HepG2 (cell line): ENCODE data around the gene PSMG4. TPM values are rescaled to one million over a fixed set of nuclear protein-coding genes. Genes with fewer than 3 reads are reported as not detected.

Source experiments
- BRD4 ChIP-seq: sonication (generic); formaldehyde crosslinking; IDR thresholded peaks from 2 replicates; pipeline ENCODE4 v1.4.0; 2020; ENCODE audit warnings: missing genetic modification reagents
- CCAR2 ChIP-seq: fragments of 200-400 bp; formaldehyde crosslinking; optimal IDR thresholded peaks from 2 replicates; pipeline ENCODE3; 2018; ENCODE audit warnings: low read depth, mild to moderate bottlenecking, low read length, moderate library complexity
- CHD2 ChIP-seq: IDR thresholded peaks from 2 replicates; pipeline ENCODE4 v1.6.1; 2011; ENCODE audit warnings: low read depth, low read length, improper control_type of control experiment
- FOXO1 ChIP-seq: sonication (generic); formaldehyde crosslinking; IDR thresholded peaks from 2 replicates; pipeline ENCODE4 v1.4.0; 2020; ENCODE audit warnings: missing genetic modification reagents
- GATA4 ChIP-seq: sonication (generic); IDR thresholded peaks from 2 replicates; pipeline ENCODE4 v1.6.1; 2016; ENCODE audit warnings: antibody characterized with exemption, low read depth, borderline replicate concordance
- GATAD1 ChIP-seq: IDR thresholded peaks from 2 replicates; pipeline ENCODE4 v1.6.1; 2016; ENCODE audit warnings: missing genetic modification reagents, missing compliant biosample characterization
- HMG20B ChIP-seq: conservative IDR thresholded peaks from 2 replicates; pipeline ENCODE4 v1.6.1; 2016; ENCODE audit warnings: missing genetic modification reagents, missing compliant biosample characterization
- HMGXB4 ChIP-seq, 2 experiments: sonication (generic) in 1 of 2; formaldehyde crosslinking in 1 of 2; IDR thresholded peaks; 2 replicates each; pipeline versions ENCODE4 v1.4.0 to v1.6.1; 2018 to 2020; ENCODE audit warnings: missing genetic modification reagents in 2 of 2, borderline replicate concordance in 1 of 2, low read depth in 1 of 2, mild to moderate bottlenecking in 1 of 2, missing biosample characterization in 1 of 2
- JDP2 ChIP-seq: sonication (generic); formaldehyde crosslinking; IDR thresholded peaks from 2 replicates; pipeline ENCODE4 v1.8.1; 2022; ENCODE audit warnings: missing genetic modification reagents, borderline replicate concordance
- KDM5A ChIP-seq: fragments of 200-600 bp; sonication (generic); IDR thresholded peaks from 2 replicates; pipeline ENCODE4 v1.7.0; 2018; ENCODE audit warnings: antibody characterized with exemption, mild to moderate bottlenecking, low read length, borderline replicate concordance
- NR1H2 ChIP-seq: sonication (generic); formaldehyde crosslinking; IDR thresholded peaks from 2 replicates; pipeline ENCODE4 v1.8.1; 2022; ENCODE audit warnings: low read depth, missing genetic modification reagents, borderline replicate concordance
- PRDM4 ChIP-seq: sonication (generic); formaldehyde crosslinking; IDR thresholded peaks from 2 replicates; pipeline ENCODE4 v1.9.0; 2021; ENCODE audit warnings: missing genetic modification reagents, borderline replicate concordance
- RBFOX2 ChIP-seq: fragments of 200-400 bp; formaldehyde crosslinking; IDR thresholded peaks from 2 replicates; pipeline ENCODE4 v1.6.1; 2017; ENCODE audit warnings: low read depth, mild to moderate bottlenecking, low read length
- SKI ChIP-seq: fragments of 450-650 bp; IDR thresholded peaks from one replicate; pipeline ENCODE4 v1.6.1; 2018; ENCODE audit warnings: mild to moderate bottlenecking; ENCODE audit not compliant: partially characterized antibody
- SMC3 ChIP-seq: IDR thresholded peaks from 2 replicates; pipeline ENCODE4 v1.6.1; 2011; ENCODE audit warnings: low read length, improper control_type of control experiment
- ZBTB43 ChIP-seq: sonication (generic); formaldehyde crosslinking; conservative IDR thresholded peaks from 2 replicates; pipeline ENCODE4 v1.4.0; 2020; ENCODE audit warnings: missing genetic modification reagents
- ZNF274 ChIP-seq: sonication (generic); formaldehyde crosslinking; IDR thresholded peaks from 2 replicates; pipeline ENCODE4 v1.5.1; 2020; ENCODE audit warnings: mild to moderate bottlenecking, missing genetic modification reagents
- ZNF3 ChIP-seq: IDR thresholded peaks from 2 replicates; pipeline ENCODE4 v1.7.0; 2017; ENCODE audit warnings: inconsistent platforms
- ZNF317 ChIP-seq: sonication (generic); formaldehyde crosslinking; IDR thresholded peaks from 2 replicates; pipeline ENCODE4 v1.5.0; 2020; ENCODE audit warnings: mild to moderate bottlenecking, missing genetic modification reagents
- ZNF451 ChIP-seq: sonication (generic); formaldehyde crosslinking; IDR thresholded peaks from 2 replicates; pipeline ENCODE4 v1.5.0; 2020; ENCODE audit warnings: mild to moderate bottlenecking, missing genetic modification reagents
- ZNF510 ChIP-seq: sonication (generic); formaldehyde crosslinking; IDR thresholded peaks from 2 replicates; pipeline ENCODE4 v1.4.0; 2020; ENCODE audit warnings: low read depth, mild to moderate bottlenecking, missing genetic modification reagents
- ZNF605 ChIP-seq: sonication (generic); formaldehyde crosslinking; IDR thresholded peaks from 2 replicates; pipeline ENCODE4 v1.8.0; 2022; ENCODE audit warnings: mild to moderate bottlenecking, missing genetic modification reagents
- ZNF614 ChIP-seq: IDR thresholded peaks from 2 replicates; pipeline ENCODE4 v1.6.1; 2018; ENCODE audit warnings: missing biosample characterization, missing genetic modification reagents, inconsistent platforms, borderline replicate concordance
- ZNF790 ChIP-seq: sonication (generic); formaldehyde crosslinking; IDR thresholded peaks from 2 replicates; pipeline ENCODE4 v1.8.0; 2022; ENCODE audit warnings: missing genetic modification reagents, mild to moderate bottlenecking, borderline replicate concordance
- ZNF83 ChIP-seq: sonication (generic); formaldehyde crosslinking; IDR thresholded peaks from 2 replicates; pipeline ENCODE4 v1.4.0; 2020; ENCODE audit warnings: missing genetic modification reagents, mild to moderate bottlenecking, borderline replicate concordance
- polyA plus RNA-seq, 8 experiments: library from polyadenylated mRNA; depleted of rRNA in 3 of 8; stranded (reverse) in 7 of 8; unstranded in 1 of 8; fragments of >200 nt; fragmentation: Illumina TruSeq in 4 of 8; extraction: Trizol in 4 of 8; gene quantifications; 2 replicates each; pipeline versions ENCODE4 v1.2.1 to v1.2.3, GENCODE V29; 2011 to 2016; ENCODE audit warnings: low read depth in 4 of 8, missing spikeins in 1 of 8, mixed read lengths in 1 of 8; ENCODE audit not compliant: insufficient read depth in 1 of 8
- total RNA-seq, 5 experiments: library from RNA; depleted of rRNA; stranded (reverse); fragments of >200 nt; fragmentation: Illumina TruSeq; extraction: Trizol; gene quantifications; 2 replicates each; pipeline ENCODE4 v1.2.3, GENCODE V29; 2016; ENCODE audit warnings: low read depth in 1 of 5

Gene PSMG4
- total and polyA plus RNA-seq, 2 of the 13 experiments (the other 11 are each of a cell fraction or from before 2014, with no cell fraction given) = 28.5 to 32.8 TPM

- TF ChIP-seq CCAR2 = no peak
- peak; percentile 90 for TF ChIP-seq GATAD1 (CRISPR knock-in tag)
- TF ChIP-seq JDP2 (CRISPR knock-in tag) = no peak
- TF ChIP-seq HMG20B (CRISPR knock-in tag) = 0 out of 2 replicates have a peak, but pooled peaks have one; percentile 38
- peak; percentile 84 for TF ChIP-seq FOXO1 (CRISPR knock-in tag)
- TF ChIP-seq ZNF317 (CRISPR knock-in tag) = 0 out of 2 replicates have a peak, but pooled peaks have one; percentile 12
- TF ChIP-seq KDM5A = peak; percentile 41; the same call in 1 of the 2 replicates
- TF ChIP-seq ZBTB43 (CRISPR knock-in tag) = peak; percentile 81
- TF ChIP-seq CHD2 = peak; percentile 47; the same call in 1 of the 2 replicates
- peak; percentile 69 for TF ChIP-seq SKI
- TF ChIP-seq ZNF614 = peak; percentile 78; the same call in 1 of the 2 replicates
- peak; percentile 43; the same call in 1 of the 2 replicates for TF ChIP-seq NR1H2 (CRISPR knock-in tag)
- TF ChIP-seq ZNF790 (CRISPR knock-in tag) = peak; percentile 71; the same call in 1 of the 2 replicates
- no peak for TF ChIP-seq ZNF510 (CRISPR knock-in tag)
- peak; percentile 91 for TF ChIP-seq ZNF274 (CRISPR knock-in tag)
- 0 out of 2 replicates have a peak, but pooled peaks have one; percentile 62 for TF ChIP-seq PRDM4 (CRISPR knock-in tag)
- TF ChIP-seq ZNF605 (CRISPR knock-in tag) = peak; percentile 85; the same call in 1 of the 2 replicates
- peak; percentile 92 for TF ChIP-seq BRD4
- peak; percentile 81 for TF ChIP-seq ZNF451 (CRISPR knock-in tag)
- TF ChIP-seq RBFOX2 = peak; percentile 94
- TF ChIP-seq GATA4 = 0 out of 2 replicates have a peak, but pooled peaks have one; percentile 41
- TF ChIP-seq ZNF3 (CRISPR knock-in tag) = no peak
- no peak for TF ChIP-seq SMC3
- TF ChIP-seq ZNF83 (CRISPR knock-in tag) = no peak; the same call in 1 of the 2 replicates
- TF ChIP-seq HMGXB4 (CRISPR knock-in tag; IDR thresholded peaks at IDR 0.05; ENCODE audit: borderline replicate concordance in 1 of 2, low read depth in 1 of 2) = peak; percentile 83 to 93; a peak in 3 of 4 replicates
Observed at GRCh38 chr6:3258720-3259490, at the start of gene PSMG4 (continued).
